Colonic mucosa (tissue), 4 donors: ENCODE data around the gene TMEM178B. TPM values are rescaled to one million over a fixed set of nuclear protein-coding genes. Genes with fewer than 3 reads are reported as not detected.

Experiments
- DNase-seq: peaks from one replicate; pipeline ENCODE4 v3.0.0-alpha.2; 2020
- H3K27ac ChIP-seq: fragments of 200-600 bp; one replicate; pipeline ENCODE4 v1.8.0; 2021
- H3K27me3 ChIP-seq: fragments of 200-600 bp; one replicate; pipeline ENCODE4 v1.8.0; 2021
- H3K36me3 ChIP-seq: fragments of 200-600 bp; one replicate; pipeline ENCODE4 v1.8.0; 2021
- H3K4me1 ChIP-seq: fragments of 200-600 bp; one replicate; pipeline ENCODE4 v1.8.0; 2021; ENCODE audit warnings: mild to moderate bottlenecking
- H3K4me3 ChIP-seq: fragments of 200-600 bp; one replicate; pipeline ENCODE4 v1.8.0; 2021
- H3K9ac ChIP-seq, 2 donors: one replicate each; pipeline ENCODE4 v1.7.0; 2013; ENCODE audit warnings: control low read depth in 2 of 2, low read depth in 2 of 2, low read length in 2 of 2
- H3K9me3 ChIP-seq: fragments of 200-600 bp; one replicate; pipeline ENCODE4 v1.8.0; 2021
- intact Hi-C: fragments of 100-400 bp; cut with DNase I; formaldehyde crosslinking; loops from one replicate; pipeline ENCODE4 v1.14.1; 2022
- total RNA-seq, 2 donors: library from RNA; stranded (reverse); fragmentation: NEBNext Ultra II Directional in 1 of 2; extraction: Animal tissue kit (Norgen Biotek cat#: 25700) in 1 of 2; gene quantifications; one replicate each; pipeline ENCODE4 v1.2.1, GENCODE V29; 2021
- TF ChIP-seq, protein P1 (sequence below): fragments of 200-600 bp; IDR thresholded peaks from one replicate; pipeline ENCODE4 v1.8.0; 2022; ENCODE audit warnings: antibody characterized with exemption, mild to moderate bottlenecking
- donor health status: healthy.
- donor health status: DM: no; HTN: no; CAD: no.
- donor health status: DM: no; HTN: no; CAD: no.

The TMEM178B gene
- total RNA-seq, 2 donors from 2014 or later = 0.17 to 1.1 TPM

GRCh38 chr7:141184532-141185190 is 110.8 kb downstream of the TMEM178B start:
- Histone ChIP-seq H3K4me3 (no peak overlapping the region), H3K4me1 (no peaks in the 10 kb centered on the region), H3K27me3 (no peaks in the 10 kb centered on the region), H3K27ac (no peak overlapping the region), H3K36me3 (no peaks in the 10 kb centered on the region), H3K9ac (no peak overlapping the region), H3K9me3 (no peaks in the 10 kb centered on the region)
- no peak for DNase-seq
- TF ChIP-seq, protein P1, sequence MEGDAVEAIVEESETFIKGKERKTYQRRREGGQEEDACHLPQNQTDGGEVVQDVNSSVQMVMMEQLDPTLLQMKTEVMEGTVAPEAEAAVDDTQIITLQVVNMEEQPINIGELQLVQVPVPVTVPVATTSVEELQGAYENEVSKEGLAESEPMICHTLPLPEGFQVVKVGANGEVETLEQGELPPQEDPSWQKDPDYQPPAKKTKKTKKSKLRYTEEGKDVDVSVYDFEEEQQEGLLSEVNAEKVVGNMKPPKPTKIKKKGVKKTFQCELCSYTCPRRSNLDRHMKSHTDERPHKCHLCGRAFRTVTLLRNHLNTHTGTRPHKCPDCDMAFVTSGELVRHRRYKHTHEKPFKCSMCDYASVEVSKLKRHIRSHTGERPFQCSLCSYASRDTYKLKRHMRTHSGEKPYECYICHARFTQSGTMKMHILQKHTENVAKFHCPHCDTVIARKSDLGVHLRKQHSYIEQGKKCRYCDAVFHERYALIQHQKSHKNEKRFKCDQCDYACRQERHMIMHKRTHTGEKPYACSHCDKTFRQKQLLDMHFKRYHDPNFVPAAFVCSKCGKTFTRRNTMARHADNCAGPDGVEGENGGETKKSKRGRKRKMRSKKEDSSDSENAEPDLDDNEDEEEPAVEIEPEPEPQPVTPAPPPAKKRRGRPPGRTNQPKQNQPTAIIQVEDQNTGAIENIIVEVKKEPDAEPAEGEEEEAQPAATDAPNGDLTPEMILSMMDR = no peak
- intact Hi-C loops = no loop called here

DNA sequence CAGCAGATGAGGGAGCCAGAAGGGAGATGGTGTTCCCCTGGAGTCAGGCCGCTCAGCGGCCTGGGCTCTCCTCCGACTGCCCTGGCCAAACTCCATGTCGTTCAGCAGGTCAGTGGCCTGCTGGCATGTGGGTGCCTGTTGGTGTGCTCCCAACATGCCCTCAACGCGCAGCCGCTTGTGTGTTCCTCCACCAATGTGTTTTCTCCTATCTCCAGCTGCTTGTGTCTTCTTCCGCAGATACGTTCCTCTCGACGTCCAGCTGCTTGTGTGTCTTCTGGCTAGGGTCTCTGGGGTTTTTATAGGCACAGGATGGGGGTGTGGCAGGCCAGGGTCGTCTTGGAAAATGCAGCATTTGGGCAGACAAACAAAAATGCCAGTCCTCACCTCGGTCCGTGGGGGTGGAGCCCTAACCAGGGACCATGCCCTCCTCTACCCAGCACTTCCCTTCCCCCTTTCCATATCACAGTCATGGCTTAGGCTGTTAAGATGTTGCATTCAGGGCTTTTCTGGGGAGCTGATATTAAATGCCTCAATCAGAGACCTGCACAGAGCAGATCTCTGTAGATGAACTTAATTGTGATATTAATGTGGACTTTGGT is 111.6 kb downstream of the TMEM178B start:
- Histone ChIP-seq H3K27me3 (no peaks in the 10 kb centered on the region), H3K4me1 (no peaks in the 10 kb centered on the region), H3K9me3 (no peaks in the 10 kb centered on the region), H3K36me3 (no peaks in the 10 kb centered on the region), H3K4me3 (no peak overlapping the region), H3K9ac (no peak overlapping the region), H3K27ac (no peak overlapping the region)
- TF ChIP-seq, protein P1 = no peak
- intact Hi-C loops = no loop called here
- no peak for DNase-seq

- no peak for DNase-seq
- H3K27ac ChIP-seq = no peak overlapping the region
- H3K9me3 ChIP-seq = no peaks in the 10 kb centered on the region
- H3K27me3 ChIP-seq = no peaks in the 10 kb centered on the region
- H3K9ac ChIP-seq = no peak overlapping the region
- intact Hi-C loops = no loop called here
- H3K36me3 ChIP-seq = no peaks in the 10 kb centered on the region
- TF ChIP-seq, protein P1 = no peak
- no peaks in the 10 kb centered on the region for H3K4me1 ChIP-seq
- H3K4me3 ChIP-seq = no peak overlapping the region
Measured at GRCh38 chr7:141189231-141189630, 115.4 kb downstream of the TMEM178B start.

GRCh38 chr7:141190495-141190894 is 116.6 kb downstream of the TMEM178B start:
- no peaks in the 10 kb centered on the region for H3K27me3 ChIP-seq
- no peaks in the 10 kb centered on the region for H3K9me3 ChIP-seq
- no peak overlapping the region for H3K27ac ChIP-seq
- intact Hi-C loops = no loop called here
- no peak overlapping the region for H3K4me3 ChIP-seq
- TF ChIP-seq, protein P1 = no peak
- H3K36me3 ChIP-seq = no peaks in the 10 kb centered on the region
- no peaks in the 10 kb centered on the region for H3K4me1 ChIP-seq
- DNase-seq = no peak
- no peak overlapping the region for H3K9ac ChIP-seq

DNA sequence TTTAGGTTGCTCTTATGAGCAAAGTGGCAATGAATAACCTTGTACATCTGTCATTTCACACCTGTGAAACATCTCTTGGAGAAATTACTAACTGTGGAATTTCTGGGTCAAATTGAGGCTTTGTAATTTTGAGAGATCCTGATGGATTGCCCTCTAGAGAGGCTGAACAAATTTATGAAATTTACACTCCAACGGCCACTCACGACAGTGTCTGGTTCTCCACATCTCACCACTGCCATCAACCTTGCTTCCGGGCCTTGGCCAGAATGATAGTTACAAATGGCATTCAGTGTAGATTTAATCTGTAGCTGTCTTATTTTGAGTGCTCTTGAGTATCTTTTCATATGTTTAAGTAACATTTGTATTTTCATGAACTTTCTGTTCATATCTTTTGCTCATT is 117.4 kb downstream of the TMEM178B start:
- TF ChIP-seq, protein P1 = no peak
- H3K9me3 ChIP-seq = no peaks in the 10 kb centered on the region
- DNase-seq = no peak
- intact Hi-C loops = no loop called here
- H3K27ac ChIP-seq = no peak overlapping the region
- no peak overlapping the region for H3K9ac ChIP-seq
- H3K4me1 ChIP-seq = no peaks in the 10 kb centered on the region
- no peaks in the 10 kb centered on the region for H3K27me3 ChIP-seq
- no peak overlapping the region for H3K4me3 ChIP-seq
- H3K36me3 ChIP-seq = no peaks in the 10 kb centered on the region
